Measurements from ENCODE around the gene HMGN2.

HMGN2 gene

DNA sequence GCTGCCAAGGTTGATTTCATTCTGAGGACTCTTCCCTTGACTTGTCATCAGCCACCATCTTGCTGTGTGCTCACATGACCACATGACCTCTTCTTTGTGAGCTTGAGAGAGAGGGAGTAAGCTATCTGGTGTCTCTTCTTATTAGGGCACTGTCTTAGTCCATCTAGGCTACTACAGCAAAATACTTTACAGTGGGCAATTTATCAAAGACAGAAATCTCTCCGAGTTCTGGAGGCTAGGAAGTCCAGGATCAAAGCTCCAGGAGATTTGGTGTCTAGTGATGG, 45.5 kb downstream of the HMGN2 start:
- no peak for DNase-seq (ENCODE audit: low read depth)
- H3K4me3 ChIP-seq (ENCODE audit: low read depth, low read length): no peak overlapping the region
- TF ChIP-seq, protein P1, sequence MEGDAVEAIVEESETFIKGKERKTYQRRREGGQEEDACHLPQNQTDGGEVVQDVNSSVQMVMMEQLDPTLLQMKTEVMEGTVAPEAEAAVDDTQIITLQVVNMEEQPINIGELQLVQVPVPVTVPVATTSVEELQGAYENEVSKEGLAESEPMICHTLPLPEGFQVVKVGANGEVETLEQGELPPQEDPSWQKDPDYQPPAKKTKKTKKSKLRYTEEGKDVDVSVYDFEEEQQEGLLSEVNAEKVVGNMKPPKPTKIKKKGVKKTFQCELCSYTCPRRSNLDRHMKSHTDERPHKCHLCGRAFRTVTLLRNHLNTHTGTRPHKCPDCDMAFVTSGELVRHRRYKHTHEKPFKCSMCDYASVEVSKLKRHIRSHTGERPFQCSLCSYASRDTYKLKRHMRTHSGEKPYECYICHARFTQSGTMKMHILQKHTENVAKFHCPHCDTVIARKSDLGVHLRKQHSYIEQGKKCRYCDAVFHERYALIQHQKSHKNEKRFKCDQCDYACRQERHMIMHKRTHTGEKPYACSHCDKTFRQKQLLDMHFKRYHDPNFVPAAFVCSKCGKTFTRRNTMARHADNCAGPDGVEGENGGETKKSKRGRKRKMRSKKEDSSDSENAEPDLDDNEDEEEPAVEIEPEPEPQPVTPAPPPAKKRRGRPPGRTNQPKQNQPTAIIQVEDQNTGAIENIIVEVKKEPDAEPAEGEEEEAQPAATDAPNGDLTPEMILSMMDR (IDR thresholded peaks at IDR 0.05; ENCODE audit: control insufficient read depth, extremely low read depth, insufficient read depth): no peak

DNA sequence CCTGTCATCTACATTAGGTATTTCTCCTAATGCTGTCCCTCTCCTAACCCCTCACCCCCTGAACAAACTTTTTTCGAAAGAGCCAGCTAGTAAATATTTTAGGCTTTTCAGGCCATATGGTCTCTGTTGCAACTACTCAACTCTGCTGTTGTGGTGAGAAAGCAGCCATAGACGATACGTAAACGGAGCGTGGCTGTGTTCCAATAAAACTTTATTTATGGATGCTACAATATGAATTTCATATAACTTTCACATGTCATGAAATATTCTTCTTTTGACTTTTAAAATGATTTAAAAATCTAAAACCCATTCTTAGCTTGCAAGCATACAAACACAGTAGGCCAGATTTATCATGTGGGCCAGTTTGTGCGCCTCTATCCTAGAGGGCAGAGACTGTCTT, 46.1 kb downstream of the HMGN2 start:
- TF ChIP-seq, protein P1 (IDR thresholded peaks at IDR 0.05; ENCODE audit: control insufficient read depth, extremely low read depth, insufficient read depth): no peak
- no peak for DNase-seq (ENCODE audit: low read depth)
- H3K4me3 ChIP-seq (ENCODE audit: low read depth, low read length): no peak overlapping the region

GRCh38 chr1:26520339-26520738, 48.1 kb downstream of the HMGN2 start:
- no peak overlapping the region for H3K4me3 ChIP-seq (ENCODE audit: low read depth, low read length)
- TF ChIP-seq, protein P1 (IDR thresholded peaks at IDR 0.05; ENCODE audit: control insufficient read depth, extremely low read depth, insufficient read depth): no peak
- no peak for DNase-seq (ENCODE audit: low read depth)

GRCh38 chr1:26521669-26522030, 49.4 kb downstream of the HMGN2 start:
- DNase-seq (ENCODE audit: low read depth): no peak
- TF ChIP-seq, protein P1 (IDR thresholded peaks at IDR 0.05; ENCODE audit: control insufficient read depth, extremely low read depth, insufficient read depth): no peak
- no peak overlapping the region for H3K4me3 ChIP-seq (ENCODE audit: low read depth, low read length)

DNA sequence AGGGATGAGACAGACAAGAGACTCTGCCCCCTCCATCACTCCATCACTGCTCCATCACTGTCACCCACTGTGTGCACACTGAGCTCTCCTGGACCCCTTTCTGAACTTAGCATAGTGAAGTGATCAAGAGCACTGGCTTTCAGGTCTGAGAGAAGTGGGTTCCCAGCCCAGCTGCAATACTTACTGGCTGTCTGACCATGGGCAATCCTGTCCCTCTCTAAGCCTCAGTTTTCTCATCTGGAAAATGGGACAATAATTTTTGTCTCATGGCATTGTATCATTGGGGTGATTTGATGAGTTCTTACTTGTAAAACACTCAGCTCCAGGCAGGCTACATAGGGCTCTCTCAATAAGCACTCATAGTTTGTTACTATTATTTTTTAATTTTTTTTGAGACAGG, 49.8 kb downstream of the HMGN2 start:
- no peak for DNase-seq (ENCODE audit: low read depth)
- H3K4me3 ChIP-seq (ENCODE audit: low read depth, low read length): no peak overlapping the region
- TF ChIP-seq, protein P1 (IDR thresholded peaks at IDR 0.05; ENCODE audit: control insufficient read depth, extremely low read depth, insufficient read depth): no peak

DNA sequence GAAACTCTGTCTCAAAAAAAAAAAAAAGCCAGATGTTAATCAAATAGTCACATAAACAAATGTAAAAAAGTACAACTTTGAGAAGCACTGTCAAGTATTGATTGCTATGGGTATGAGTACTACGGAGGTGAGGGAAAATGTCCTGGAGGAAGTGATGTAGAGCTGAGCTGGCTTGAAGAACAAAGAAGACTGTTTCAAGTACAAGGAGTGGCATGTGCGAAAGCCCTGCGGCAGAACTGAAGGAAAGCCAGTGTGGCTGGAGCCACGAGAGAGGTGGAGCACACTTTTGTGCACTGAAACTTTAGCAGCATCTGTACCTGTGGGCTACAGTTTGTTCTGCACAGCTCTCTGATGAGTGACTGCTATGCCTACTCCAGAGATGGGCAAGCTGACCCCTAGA, 51.9 kb downstream of the HMGN2 start:
- DNase-seq (ENCODE audit: low read depth): no peak
- no peak overlapping the region for H3K4me3 ChIP-seq (ENCODE audit: low read depth, low read length)
- TF ChIP-seq, protein P1 (IDR thresholded peaks at IDR 0.05; ENCODE audit: control insufficient read depth, extremely low read depth, insufficient read depth): no peak
